Lower leg skin (tissue), 3 donors: ENCODE data around the gene HIGD1B.

Experiments
- POLR2A ChIP-seq, 2 donors: fragments of 450-650 bp; IDR thresholded peaks; one replicate each; pipeline ENCODE4 v1.6.1; 2016 to 2017; ENCODE audit warnings: antibody characterized with exemption in 2 of 2, mild to moderate bottlenecking in 1 of 2, moderate library complexity in 1 of 2
- TF ChIP-seq, protein P1 (sequence below), 3 donors: fragments of 450-650 bp; IDR thresholded peaks; one replicate each; pipeline ENCODE4 v1.5.1; 2016; ENCODE audit warnings: antibody characterized with exemption in 3 of 3, mild to moderate bottlenecking in 3 of 3, moderate library complexity in 2 of 3

DNA sequence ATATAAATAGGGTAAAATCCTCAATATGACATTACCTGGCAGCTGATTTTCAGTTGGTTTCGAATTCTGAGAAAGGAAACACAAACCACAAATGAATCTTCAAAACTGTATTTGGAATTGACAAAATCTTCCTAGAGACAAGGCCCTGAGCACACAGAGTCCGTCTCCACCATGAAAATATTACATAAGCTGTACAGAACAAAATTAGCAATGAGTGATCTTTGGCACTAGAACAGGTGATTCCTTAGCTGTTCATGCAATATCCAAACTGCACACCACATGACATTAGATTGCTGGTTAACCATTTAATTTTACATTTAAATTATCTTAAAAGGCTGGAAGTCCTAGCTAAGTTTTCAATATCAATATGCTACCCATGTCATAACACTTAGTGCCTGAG, 49.3 kb upstream of the HIGD1B start:
- TF ChIP-seq, protein P1, sequence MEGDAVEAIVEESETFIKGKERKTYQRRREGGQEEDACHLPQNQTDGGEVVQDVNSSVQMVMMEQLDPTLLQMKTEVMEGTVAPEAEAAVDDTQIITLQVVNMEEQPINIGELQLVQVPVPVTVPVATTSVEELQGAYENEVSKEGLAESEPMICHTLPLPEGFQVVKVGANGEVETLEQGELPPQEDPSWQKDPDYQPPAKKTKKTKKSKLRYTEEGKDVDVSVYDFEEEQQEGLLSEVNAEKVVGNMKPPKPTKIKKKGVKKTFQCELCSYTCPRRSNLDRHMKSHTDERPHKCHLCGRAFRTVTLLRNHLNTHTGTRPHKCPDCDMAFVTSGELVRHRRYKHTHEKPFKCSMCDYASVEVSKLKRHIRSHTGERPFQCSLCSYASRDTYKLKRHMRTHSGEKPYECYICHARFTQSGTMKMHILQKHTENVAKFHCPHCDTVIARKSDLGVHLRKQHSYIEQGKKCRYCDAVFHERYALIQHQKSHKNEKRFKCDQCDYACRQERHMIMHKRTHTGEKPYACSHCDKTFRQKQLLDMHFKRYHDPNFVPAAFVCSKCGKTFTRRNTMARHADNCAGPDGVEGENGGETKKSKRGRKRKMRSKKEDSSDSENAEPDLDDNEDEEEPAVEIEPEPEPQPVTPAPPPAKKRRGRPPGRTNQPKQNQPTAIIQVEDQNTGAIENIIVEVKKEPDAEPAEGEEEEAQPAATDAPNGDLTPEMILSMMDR (IDR thresholded peaks at IDR 0.05) = no peak
- TF ChIP-seq POLR2A (IDR thresholded peaks at IDR 0.05) = no peak
